Fibroblast of lung (primary cell): ENCODE data around the gene NYNRIN. TPM values are rescaled to one million over a fixed set of nuclear protein-coding genes. Genes with fewer than 3 reads are reported as not detected.

Source experiments
- DNase-seq, 2 donors: peaks; one replicate each; pipeline versions ENCODE4 v3.0.0 to v3.0.0-alpha.2; 2010; ENCODE audit warnings: low read depth in 2 of 2
- H2AFZ ChIP-seq: 2 replicates; pipeline ENCODE4 v1.5.1; 2012; ENCODE audit warnings: low read length, control low read depth, inconsistent platforms
- H3K27ac ChIP-seq: 2 replicates; pipeline ENCODE4 v1.5.1; 2011; ENCODE audit warnings: low read length, control low read depth; ENCODE audit not compliant: insufficient read depth
- H3K27me3 ChIP-seq: 2 replicates; pipeline ENCODE4 v1.5.1; 2011; ENCODE audit warnings: mild to moderate bottlenecking, low read length; ENCODE audit not compliant: control insufficient read depth, insufficient read depth
- H3K36me3 ChIP-seq: 2 replicates; pipeline ENCODE4 v1.5.1; 2011; ENCODE audit warnings: low read length; ENCODE audit not compliant: control insufficient read depth, insufficient read depth
- H3K4me1 ChIP-seq: 2 replicates; pipeline ENCODE4 v1.5.1; 2011; ENCODE audit warnings: low read length; ENCODE audit not compliant: control insufficient read depth, insufficient read depth; ENCODE audit errors: extremely low read depth
- H3K4me2 ChIP-seq: 2 replicates; pipeline ENCODE4 v1.5.1; 2011; ENCODE audit warnings: low read length, control low read depth; ENCODE audit not compliant: insufficient read depth; ENCODE audit errors: extremely low read depth
- H3K4me3 ChIP-seq, 4 experiments: fragments of 200-600 bp in 1 of 4; sonication (generic) in 1 of 4; replicated peaks in 1 of 4; 2 replicates each; pipeline ENCODE4 v1.5.1; 2011 to 2016; ENCODE audit warnings: low read length in 4 of 4, low read depth in 3 of 4, mild to moderate bottlenecking in 3 of 4, control low read depth in 2 of 4, inconsistent platforms in 1 of 4, mixed read lengths in 1 of 4; ENCODE audit not compliant: insufficient read depth in 1 of 4; ENCODE audit errors: control extremely low read depth in 1 of 4
- H3K79me2 ChIP-seq: 2 replicates; pipeline ENCODE4 v1.5.1; 2012; ENCODE audit warnings: mild to moderate bottlenecking, low read length, inconsistent platforms; ENCODE audit not compliant: control insufficient read depth, insufficient read depth
- H3K9ac ChIP-seq: 2 replicates; pipeline ENCODE4 v1.5.1; 2011; ENCODE audit warnings: mild to moderate bottlenecking, low read length, control low read depth; ENCODE audit not compliant: insufficient read depth
- H3K9me3 ChIP-seq: 2 replicates; pipeline ENCODE4 v1.5.1; 2012; ENCODE audit warnings: low read depth, low read length; ENCODE audit not compliant: control insufficient read depth, insufficient read depth
- H4K20me1 ChIP-seq: 2 replicates; pipeline ENCODE4 v1.5.1; 2011; ENCODE audit warnings: low read length; ENCODE audit not compliant: control insufficient read depth, insufficient read depth; ENCODE audit errors: extremely low read depth
- CTCF ChIP-seq, 2 donors: IDR thresholded peaks in 1 of 2; conservative IDR thresholded peaks in 1 of 2; 1 replicate in 1 of 2; 2 replicates in 1 of 2; pipeline ENCODE4 v1.5.1; 2011 to 2012; ENCODE audit warnings: low read length in 2 of 2, control low read depth in 1 of 2, inconsistent platforms in 1 of 2, low read depth in 1 of 2, mild to moderate bottlenecking in 1 of 2
- EZH2 ChIP-seq: IDR thresholded peaks from 2 replicates; pipeline ENCODE4 v1.5.1; 2012; ENCODE audit warnings: low read length, control low read depth, mild to moderate bottlenecking; ENCODE audit errors: missing control alignments
- polyA plus RNA-seq, 2 donors: library from polyadenylated mRNA; depleted of rRNA in 1 of 2; stranded (reverse) in 1 of 2; unstranded in 1 of 2; fragments of >200 nt; gene quantifications; 2 replicates each; pipeline ENCODE4 v1.2.1, GENCODE V29; 2011 to 2012; ENCODE audit warnings: missing spikeins in 1 of 2
- total RNA-seq: library from RNA; depleted of rRNA; stranded (reverse); fragments of >200 nt; gene quantifications from 2 replicates; pipeline ENCODE4 v1.2.1, GENCODE V29; 2014

NYNRIN gene
- total and polyA plus RNA-seq, 2 donors (not counting 1 experiment from before 2014, with no cell fraction given) = 7.7 to 16.2 TPM

GRCh38 chr14:24426150-24426911 lies 27.5 kb downstream of the NYNRIN start:
- Histone ChIP-seq H4K20me1 (no peaks in the 10 kb centered on the region), H2AFZ (no peak overlapping the region), H3K4me1 (peaks cover 2% of the 10 kb centered on the region), H3K27me3 (no peaks in the 10 kb centered on the region), H3K4me3 (no peak overlapping the region), H3K79me2 (peaks cover 8% of the 10 kb centered on the region), H3K27ac (no peak overlapping the region), H3K9ac (no peak overlapping the region), H3K9me3 (no peaks in the 10 kb centered on the region), H3K36me3 (no peaks in the 10 kb centered on the region), H3K4me2 (no peak overlapping the region)
- no peak for TF ChIP-seq CTCF (conservative IDR thresholded peaks at IDR 0.05 in 1 of 2, IDR thresholded peaks at IDR 0.05 in 1 of 2; ENCODE audit: low read depth in 1 of 2, low read length in 2 of 2)
- DNase-seq = no peak

- no peaks in the 10 kb centered on the region for H4K20me1 ChIP-seq
- peaks cover 2% of the 10 kb centered on the region for H3K36me3 ChIP-seq
- no peak overlapping the region for H3K27ac ChIP-seq
- no peak overlapping the region for H3K4me2 ChIP-seq
- no peak overlapping the region for H3K9ac ChIP-seq
- no peak for DNase-seq
- no peak for TF ChIP-seq CTCF (conservative IDR thresholded peaks at IDR 0.05 in 1 of 2, IDR thresholded peaks at IDR 0.05 in 1 of 2; ENCODE audit: low read depth in 1 of 2, low read length in 2 of 2)
- TF ChIP-seq EZH2 = no peak
- peaks cover 12% of the 10 kb centered on the region for H3K79me2 ChIP-seq
- no peak overlapping the region for H3K4me3 ChIP-seq
- peaks cover 4% of the 10 kb centered on the region for H3K4me1 ChIP-seq
- H3K27me3 ChIP-seq = no peaks in the 10 kb centered on the region
- H2AFZ ChIP-seq = no peak overlapping the region
- no peaks in the 10 kb centered on the region for H3K9me3 ChIP-seq
These were observed 28.2 kb downstream of the NYNRIN start for GRCh38 chr14:24426912-24427536.

DNA sequence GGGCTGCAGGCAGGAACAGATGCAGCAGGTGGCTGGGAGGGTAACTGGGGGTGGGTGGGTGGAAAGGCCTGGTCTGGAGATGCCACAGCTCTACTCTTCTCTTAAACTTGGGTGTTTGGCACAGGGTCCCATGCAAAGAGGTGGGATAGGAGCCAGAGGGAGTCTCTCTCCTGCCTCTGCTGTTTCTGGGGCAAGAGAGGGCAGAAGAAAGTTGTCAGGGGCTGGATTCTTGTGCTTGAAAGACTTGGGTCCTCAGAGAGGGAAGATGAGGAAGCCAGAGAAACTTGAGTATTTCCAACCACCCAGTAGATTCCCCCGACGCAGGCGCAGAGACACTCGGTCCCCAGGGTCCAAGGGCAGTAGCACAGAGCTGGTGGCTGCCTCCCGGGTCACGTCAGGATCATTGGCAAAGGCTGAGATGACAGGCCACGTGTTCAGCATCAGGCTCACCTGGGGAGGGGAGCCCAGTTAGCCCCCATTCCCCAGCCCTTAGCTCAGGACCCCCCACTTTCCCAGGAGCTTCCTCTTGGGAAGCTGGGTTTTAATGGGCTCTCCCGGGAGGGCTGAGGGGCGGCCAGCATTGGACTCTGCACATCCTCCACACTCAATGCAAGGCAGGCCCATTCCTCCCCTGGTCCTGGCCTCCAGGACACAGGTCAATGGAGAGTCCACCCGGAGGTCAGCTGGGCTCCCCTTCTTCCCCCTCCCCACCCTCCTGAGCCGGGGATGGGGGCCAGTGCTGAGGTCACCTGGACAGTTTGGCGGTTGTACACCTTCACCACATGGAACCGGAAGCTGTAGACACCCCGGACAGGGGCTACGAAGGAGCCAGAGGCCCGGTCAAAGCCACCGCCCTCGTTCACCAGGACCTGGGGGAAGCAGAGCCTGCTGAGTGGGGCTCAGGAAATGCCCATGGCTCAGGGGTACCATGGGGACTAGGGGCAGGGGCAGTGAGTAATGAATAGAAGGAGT lies 29.0 kb downstream of the NYNRIN start:
- no peaks in the 10 kb centered on the region for H3K27me3 ChIP-seq
- TF ChIP-seq CTCF (conservative IDR thresholded peaks at IDR 0.05 in 1 of 2, IDR thresholded peaks at IDR 0.05 in 1 of 2; ENCODE audit: low read depth in 1 of 2, low read length in 2 of 2) = no peak
- no peak for TF ChIP-seq EZH2
- H3K9me3 ChIP-seq = no peaks in the 10 kb centered on the region
- H4K20me1 ChIP-seq = no peaks in the 10 kb centered on the region
- H3K36me3 ChIP-seq = peaks cover 8% of the 10 kb centered on the region
- H3K27ac ChIP-seq = no peak overlapping the region
- no peak overlapping the region for H3K4me3 ChIP-seq
- peaks cover 17% of the 10 kb centered on the region for H3K79me2 ChIP-seq
- no peak overlapping the region for H3K9ac ChIP-seq
- no peak overlapping the region for H2AFZ ChIP-seq
- no peak overlapping the region for H3K4me2 ChIP-seq
- peaks cover 9% of the 10 kb centered on the region for H3K4me1 ChIP-seq
- no peak for DNase-seq
